ENCODE data around the gene DIPK1B.
"Not testable (repeated sequence)": the region's sequence is repeated elsewhere in the genome, so short reads cannot be mapped to it uniquely, and the experiment has no call there.

The DIPK1B gene

DNA sequence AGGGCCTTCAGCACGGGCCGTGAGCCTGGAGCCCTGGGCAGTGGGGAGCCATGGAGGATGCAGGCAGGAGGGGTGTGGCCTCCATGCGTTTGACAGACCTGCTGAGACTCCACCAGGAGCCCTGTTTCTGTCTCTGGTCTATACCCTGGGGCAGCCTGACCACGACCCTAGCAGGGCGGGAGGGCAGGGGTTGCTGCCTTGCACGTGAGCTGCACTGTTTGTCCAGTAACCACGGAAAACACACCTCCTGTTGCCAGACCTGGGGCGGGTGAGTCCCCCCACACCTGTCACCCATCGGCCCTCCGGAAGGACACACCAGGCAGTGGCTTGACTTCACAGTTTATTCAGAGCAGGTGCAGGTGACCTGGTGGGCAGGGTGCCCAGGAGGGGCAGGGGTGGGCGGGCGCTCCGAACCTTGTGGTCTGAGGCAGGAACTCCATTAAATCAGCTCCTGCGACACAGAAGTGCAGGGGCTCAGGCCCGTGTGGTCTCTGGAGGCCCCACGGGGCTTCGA is 41.7 kb downstream of the DIPK1B start:
- no peak for DNase-seq (ENCODE audit: low spot score)

DNA sequence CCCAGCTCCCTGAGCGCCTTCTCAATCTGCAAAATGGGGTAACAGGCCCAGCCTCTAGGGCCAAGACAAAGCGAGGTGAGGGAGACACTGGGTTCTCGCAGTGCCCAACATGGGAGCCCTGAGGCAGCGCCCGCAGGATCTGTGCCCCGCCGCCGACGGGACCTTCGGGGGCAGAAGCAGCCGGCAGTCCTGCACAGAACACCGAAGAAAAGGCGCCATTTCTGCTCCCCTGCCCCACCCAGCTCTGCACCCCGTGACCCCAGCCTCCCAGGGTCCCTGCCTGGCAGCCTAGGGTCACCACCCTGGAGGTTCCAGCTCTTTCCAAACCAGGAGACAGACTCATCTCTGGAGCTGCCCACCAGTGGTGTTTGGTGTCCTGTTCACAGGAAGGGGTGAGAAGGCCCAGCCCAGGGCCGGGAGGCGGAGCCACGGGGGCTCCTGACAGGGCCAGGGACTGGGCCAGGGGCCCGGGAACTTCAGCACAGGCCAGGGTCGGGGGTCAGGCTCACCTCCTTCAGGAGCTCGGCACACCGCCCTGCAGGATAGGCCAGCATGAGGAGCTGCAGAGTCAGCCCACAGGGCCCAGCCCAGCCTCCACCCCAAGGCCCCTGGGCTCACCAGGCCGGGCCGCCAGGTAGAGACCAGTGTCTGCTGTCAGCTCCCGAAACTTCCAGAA is 42.4 kb downstream of the DIPK1B start:
- DNase-seq (ENCODE audit: low spot score), result no peak

DNA sequence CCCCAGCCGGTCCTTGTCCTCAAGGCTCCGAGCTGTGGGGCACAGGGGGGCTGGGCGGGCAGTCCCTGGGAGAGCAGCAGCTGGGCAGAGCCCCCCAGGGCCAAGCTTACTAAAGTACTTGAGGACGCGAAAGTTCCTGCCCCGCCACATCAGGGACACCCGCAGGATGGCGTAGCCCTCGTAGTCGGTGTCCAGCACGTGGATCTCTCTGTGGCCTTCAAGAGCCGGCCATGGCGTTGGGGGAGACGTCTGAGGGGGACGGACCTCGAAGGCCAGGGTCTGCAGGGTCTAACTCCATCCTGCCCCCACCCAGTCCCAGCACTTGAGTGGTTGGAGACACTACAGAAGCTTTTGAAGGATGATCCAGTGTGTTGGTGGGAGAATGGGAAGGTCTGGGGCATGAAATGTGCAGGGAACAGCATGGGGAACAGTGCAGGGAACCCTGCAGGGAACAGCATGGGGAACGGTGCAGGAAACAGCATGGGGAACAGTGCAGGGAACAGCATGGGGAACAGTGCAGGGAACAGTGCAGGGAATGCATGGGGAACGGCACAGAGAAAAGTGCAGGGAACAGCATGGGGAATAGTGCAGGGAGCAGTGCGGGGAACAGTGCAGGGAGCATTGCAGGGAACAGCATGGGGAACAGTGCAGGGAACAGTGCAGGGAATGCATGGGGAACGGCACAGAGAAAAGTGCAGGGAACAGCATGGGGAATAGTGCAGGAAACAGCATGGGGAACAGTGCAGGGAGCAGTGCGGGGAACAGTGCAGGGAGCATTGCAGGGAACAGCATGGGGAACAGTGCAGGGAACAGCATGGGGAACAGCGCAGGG is 43.1 kb downstream of the DIPK1B start:
- DNase-seq (ENCODE audit: low spot score), result not testable (repeated sequence)

DNA sequence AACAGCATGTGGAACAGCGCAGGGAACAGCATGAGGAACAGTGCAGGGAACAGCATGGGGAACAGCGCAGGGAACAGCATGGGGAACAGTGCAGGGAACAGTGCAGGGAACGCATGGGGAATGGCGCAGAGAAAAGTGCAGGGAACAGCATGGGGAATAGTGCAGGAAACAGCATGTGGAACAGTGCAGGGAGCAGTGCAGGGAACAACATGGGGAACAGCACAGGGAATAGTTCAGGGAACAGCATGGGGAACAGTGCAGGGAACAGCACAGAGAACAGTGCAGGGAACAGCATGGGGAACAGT is 43.7 kb downstream of the DIPK1B start:
- DNase-seq (ENCODE audit: low spot score), result no peak

DNA sequence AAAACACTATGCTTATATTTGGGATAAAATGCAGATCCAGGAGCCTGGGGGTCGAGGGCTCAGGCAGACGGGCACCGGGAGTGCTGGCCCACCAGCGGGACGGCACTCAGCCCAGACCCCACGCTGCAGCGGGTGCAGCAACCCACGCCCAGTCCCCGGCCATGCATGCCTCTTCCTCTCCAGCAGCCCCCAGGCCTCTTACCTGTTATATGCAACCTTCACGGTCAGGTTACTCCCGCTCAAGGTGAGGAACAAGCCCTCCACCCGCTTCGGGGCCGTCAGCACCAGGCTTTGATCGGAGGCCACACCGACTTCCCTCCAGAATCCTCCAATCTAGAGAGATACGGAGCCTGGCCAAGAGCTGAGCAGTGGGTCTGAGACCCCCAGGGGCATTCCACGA is 44.5 kb downstream of the DIPK1B start:
- no peak for DNase-seq (ENCODE audit: low spot score)

DNA sequence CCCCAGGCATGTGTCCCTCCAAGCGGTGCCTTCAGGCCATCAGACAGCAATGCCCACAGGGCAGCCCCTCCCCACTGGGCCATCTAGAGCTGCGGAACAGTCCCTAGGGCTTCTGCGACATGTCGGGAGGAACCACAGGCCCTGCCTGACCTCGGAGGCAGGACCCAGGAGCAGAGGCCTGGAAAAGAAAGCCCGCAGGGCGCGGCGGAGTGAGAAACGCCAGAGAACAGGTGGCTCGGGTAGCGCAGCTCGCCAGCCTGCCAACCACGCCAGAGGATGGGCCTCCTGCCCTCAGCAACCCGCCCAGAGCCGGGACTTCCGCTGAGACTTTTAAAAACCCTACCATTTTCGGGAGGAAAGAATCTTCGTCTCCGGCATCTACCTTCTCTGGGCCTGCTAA is 45.0 kb downstream of the DIPK1B start:
- no peak for DNase-seq (ENCODE audit: low spot score)

DNA sequence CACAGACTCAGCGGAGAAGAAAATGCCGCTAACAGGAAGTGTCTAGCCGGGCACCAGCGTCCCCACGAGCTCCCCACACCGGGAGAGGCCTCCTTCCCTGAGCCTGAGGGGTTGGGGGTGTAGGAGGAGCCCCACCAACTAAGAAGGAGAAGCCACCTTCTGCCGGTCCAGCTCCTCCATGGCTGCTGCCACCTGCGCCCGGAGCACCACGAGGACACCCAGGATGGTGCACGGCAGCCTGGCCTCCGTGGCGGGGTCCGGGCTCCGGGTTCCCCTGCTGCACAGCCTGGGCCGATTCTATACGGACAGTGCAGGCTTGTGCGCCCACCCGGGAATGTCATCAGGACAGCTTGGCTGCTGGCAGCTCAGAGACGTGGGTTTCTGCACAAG is 45.4 kb downstream of the DIPK1B start:
- DNase-seq (ENCODE audit: low spot score), result no peak

DNA sequence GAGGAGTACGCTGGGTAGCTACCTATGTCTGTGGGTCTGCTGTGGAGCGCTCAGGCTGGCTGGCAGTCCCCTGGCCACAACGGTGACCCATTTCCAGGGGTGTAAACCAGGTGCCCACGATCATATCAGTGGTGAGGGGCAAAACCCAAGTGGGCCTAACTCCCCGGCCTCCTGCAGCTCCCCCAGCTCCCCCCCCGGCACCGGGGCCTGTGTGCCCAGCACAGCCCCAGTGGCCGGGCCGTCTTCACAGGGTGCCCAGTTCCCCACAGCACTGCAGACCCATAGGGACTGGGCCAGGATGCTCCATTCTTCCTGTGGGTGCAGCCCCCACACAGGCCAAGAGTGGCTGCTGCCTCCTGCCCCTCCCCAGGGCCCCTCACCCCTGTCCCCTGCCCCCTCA is 46.6 kb downstream of the DIPK1B start:
- DNase-seq (ENCODE audit: low spot score), result no peak

DNA sequence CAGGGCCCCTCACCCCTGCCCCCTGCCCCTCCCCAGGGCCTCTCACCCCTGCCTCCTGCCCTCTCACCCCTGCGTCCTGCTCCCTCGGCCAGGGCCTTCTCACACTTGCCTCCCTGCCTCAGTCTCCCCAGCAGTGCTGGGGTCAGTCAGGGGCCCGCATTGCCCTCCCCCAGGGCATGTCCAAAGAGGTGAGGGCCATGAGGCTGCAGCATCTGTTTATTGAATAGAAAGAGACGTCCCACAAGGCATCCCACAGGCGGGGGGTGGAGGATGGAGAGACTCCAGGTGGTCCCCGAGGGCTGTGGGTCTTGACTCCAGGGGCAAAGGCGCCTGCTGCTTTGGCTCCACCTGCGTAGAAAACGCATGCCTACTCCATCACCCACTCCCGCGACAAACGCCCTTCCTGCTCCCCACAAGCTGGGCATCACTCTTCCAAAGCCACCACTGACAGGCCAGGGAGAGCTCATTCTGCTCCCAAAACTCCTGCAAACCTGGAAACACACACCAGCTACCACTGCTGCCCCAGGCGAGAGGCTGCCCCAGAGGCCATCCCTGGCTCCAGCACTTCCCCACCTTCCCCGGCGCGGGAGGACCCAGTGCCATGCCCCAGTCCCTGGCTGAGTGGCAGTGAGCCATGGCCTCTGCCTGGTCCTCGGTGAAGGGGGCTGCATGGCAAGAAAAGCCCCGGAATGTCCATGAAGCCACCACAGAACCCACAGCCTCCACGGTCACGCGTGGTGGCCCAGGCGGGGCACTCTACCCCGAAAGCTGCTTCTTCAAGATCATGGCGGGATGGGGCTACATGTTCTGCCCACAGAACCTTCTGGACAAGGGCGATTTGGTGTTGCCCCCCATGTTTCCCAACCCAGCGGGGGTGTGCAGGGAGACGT is 47.3 kb downstream of the DIPK1B start:
- DNase-seq (ENCODE audit: low spot score), result no peak

DNA sequence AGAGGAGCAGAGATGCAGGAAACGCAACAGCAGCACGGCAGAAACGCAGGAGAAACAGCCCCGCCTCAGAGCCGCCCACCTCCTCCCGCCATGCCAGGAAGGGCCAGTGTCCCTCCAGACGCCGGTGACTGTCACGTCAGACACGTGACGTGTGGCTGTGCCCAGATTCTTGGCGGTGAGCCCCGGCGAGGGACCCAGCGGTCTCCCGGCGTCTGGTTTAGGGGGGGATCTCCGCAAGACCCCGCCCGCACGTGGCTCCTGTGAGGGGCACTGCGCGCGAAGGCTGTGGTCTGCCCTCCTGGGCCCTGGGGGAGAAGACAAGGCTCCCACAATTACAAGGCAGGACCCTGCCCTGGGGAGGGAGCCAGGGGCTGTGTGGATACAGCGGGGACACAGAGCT is 48.1 kb downstream of the DIPK1B start:
- DNase-seq (ENCODE audit: low spot score), result no peak

DNA sequence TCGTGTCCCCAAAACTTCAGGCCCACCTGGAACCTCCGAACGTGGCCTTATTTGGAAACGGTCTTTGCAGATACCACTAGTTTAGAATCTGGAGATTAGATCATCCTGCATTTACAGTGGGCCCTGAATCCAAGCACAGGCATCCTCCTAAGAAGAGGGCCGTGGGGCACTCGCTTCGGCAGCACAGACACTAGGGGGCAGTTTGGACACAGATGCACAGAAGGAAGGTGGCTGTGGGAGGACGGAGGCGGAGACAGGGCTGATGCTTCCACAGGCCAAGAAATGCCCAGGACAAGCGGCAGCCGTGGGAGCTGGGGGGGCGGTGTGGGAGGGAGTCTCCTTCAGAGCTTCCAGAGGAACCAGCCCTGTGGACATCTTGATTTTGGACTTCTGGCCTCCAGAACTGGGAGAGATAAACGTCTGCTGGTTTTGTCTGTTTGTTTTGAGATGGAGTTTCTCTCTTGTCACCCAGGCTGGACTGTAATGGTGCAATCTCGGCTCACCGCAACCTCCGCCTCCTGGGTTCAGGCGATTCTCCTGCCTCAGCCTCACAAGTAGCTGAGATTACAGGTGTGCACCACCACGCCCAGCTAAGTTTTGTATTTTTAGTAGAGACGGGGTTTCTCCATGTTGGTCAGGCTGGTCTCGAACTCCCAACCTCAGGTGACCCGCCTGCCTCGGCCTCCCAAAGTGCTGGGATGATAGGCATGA is 48.6 kb downstream of the DIPK1B start:
- not testable (repeated sequence) for DNase-seq (ENCODE audit: low spot score)

DNA sequence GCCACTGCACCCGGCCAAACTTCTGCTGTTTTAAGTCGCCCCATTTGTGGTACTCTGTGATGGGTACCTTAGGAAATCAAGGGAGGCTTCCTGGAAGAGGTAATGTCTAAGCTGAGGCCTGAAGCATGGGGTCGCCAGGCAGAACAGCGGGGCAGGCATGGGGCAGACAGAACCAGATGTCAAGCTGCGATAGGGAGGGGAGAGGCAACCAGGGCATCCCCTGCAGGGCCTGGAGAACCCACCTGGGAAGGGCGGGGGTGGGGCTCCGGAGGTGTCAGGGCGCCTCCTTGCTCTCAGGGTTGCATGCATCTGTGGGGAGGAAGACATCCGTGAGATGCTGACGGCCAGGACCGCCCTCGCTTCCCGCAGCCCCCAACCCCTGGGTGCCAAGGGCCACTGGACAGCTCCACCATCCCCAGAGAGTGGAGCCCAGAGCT is 49.2 kb downstream of the DIPK1B start:
- DNase-seq (ENCODE audit: low spot score), result no peak

DNA sequence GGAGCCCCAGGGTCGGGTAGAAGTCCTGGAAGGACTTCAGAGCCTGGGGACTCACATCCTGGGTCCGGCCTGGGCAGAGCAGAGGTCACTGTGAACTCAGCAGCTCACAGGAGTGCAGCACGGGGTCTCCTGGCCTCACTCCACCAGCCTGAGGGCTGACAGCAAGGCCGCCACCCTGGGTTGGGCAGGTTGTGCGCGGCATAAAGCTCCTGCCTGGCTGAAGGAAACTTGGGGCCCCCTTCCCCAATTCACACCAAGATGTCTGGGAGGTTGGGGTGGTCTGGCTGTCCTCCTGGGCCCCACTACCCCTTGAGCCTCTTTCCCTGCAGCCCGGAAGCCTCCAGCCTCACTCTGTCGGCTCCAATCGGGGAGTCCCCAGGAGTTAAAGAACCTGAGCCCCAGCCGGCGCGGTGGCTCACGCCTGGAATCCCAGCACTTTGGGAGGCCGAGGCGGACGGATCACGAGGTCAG is 49.9 kb downstream of the DIPK1B start:
- DNase-seq (ENCODE audit: low spot score), result no peak

DNA sequence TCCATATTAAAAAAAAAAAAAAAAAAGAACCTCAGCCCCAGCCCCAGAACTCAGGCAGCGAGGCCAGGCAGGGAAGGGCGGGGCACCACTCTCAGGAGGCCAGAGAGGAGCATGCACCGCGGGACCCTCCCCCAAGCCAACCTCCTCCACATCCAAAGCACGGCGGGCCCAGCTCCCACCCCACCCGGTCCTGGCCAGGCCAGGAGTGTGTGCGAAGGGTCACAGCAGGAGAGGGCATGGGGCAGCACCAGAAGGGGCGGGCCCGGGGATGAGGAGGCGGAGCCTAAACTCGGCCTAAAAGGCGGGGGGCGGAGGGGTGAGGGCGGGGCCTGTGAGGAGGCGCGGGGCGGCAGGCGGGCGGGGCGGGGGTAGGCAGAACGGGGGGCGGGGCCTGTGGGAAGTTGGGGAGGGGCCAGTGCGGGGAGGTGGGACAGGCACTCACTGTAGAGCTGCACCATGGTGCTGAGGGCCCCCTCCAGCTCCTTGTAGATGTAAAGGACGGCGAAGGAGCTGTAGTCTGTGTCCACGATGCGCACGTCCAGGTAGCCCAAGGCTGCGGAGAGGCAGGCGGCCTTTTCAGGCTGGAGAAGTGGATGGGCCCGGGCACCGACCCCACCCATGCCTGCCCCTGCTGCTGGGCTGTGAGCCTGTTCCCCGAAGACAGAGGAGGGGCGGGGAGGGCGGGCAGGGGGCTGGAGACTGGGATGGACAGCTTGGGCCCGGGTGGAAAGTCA is 50.7 kb downstream of the DIPK1B start:
- DNase-seq (ENCODE audit: low spot score), result peak; percentile 15

DNA sequence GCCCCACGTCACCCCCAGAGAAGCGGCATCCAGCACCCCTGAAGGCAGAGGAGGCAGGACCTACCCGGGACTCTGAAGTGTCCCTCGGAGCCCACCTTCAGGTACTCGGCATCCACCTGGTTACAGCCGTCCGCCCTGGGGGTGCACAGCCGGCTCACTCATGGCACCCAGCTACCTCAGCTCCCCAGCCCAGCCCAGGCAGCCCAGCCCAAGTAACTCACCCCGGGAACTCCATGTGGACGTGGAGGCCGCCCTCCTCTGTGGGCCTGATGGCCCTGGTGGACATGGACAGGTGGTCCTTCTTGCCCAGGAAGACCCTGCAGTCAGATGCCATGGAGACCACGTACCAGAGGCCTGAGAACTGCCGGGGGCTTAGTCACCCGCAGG is 51.3 kb downstream of the DIPK1B start:
- DNase-seq (ENCODE audit: low spot score), result no peak

DNA sequence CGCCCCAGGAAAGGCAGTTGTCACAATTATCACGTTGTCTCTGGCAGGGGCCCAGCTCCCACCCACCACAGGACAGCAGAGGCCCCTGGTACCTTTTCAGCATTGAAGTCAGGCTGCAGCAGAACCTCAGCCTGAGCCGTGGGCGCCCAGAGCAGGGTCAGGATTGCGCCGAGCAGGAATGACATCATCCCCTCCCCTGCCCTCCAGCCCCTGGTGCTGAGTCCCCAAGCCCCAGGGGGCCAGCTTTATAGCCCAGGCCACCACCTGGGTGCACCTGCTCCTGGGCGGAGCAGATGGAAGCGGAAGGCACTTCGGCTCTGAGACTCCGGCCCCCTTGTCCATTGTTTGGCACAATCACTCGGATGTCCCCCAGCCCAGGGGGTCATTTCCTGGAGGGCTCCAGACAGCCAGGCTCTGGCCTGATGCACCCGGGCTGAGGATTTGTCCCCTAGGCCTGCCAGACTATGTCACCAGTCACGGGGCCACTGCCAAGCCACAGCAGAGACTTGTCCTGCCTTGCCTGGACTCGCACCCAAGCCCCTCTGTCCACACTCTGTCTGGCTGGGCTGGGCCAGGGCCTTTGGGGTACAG is 52.0 kb downstream of the DIPK1B start, which contains the start of gene LCN15:
Gene LCN15, minus strand, starts transcription at position 218 of the 591 bp plus-strand sequence. Its CDS starts 30 bp downstream, at position 188.
- DNase-seq (ENCODE audit: low spot score), result no peak

DNA sequence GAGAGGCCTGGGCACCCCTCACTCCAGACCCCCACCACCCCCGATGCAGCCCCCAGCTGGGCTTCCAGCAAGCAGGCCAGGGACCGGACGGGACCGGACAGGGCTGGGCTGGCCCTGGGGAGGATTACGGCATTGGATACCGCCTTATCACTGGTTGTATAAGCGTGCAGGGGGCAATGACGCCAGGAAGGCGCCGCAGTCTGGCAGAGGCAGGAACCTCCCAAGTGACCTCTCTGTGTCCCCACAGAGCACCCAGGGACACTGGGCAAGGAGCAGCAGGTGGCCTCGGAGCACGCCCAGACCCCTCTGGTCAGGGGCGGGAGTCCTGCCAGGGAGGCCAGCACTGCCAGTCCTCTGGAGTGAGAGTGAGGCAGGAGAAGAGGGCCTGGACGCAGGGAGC is 52.7 kb downstream of the DIPK1B start:
- no peak for DNase-seq (ENCODE audit: low spot score)

DNA sequence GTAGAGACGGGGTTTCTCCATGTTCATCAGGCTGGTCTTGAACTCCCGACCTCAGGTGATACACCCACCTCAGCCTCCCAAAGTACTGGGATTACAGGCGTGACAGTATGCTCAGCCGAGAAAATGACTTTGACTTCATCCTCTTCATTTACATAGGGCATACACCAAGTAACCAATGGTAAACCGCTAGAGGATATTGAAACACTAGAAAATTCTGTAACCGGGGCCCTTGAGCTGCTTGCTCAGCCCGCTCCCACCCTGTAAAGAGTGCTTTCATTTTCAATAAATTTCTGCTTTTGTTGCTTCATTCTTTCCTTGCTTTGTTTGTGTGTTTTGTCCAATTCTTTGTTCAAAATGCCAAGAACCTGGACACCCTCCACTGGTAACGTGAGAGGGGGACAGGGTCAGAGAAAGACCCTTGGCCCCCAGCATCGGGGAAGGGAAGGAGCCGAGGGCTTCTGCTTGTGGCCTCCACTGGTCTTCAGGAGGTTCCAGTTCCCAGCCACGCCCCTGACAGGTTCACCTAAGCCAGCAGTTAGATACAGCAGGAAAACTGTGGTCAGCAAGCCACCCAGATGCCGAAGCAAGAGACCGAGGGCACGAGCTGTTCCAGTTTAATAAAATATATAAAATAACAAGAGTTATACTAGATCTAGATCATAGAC is 53.5 kb downstream of the DIPK1B start:
- not testable (repeated sequence) for DNase-seq (ENCODE audit: low spot score)

DNA sequence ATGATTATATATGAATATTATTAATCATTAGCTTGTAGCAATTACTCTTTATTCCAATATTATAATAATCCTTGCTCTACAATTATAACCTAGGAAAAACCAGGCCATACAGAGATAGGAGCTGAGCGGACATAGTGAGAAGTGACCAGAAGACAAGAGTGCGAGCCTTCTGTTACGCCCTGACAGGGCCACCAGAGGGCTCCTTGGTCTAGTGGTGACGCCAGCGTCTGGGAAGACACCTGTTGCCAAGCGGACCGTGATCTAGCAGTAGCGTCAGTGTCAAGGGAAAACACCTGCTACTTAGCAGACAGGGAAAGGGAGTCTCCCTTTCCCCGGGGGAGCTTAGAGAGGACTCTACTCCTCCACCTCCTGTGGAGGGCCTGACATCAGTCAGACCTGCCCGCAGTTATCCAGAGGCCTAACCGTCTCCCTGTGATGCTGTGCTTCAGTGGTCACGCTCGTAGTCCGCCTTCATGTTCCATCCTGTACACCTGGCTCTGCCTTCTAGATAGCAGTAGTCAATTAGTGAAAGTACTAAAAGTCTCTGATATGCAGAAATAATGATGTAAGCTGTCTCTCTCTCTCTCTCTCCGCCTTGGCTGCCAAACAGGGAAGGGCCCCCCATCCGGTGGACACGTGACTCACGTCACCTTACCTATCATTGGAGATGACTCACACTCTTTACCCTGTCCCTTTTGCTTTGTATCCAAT is 54.2 kb downstream of the DIPK1B start:
- peak; percentile 54 for DNase-seq (ENCODE audit: low spot score)

Measured in CD4-positive, alpha-beta T cell treated with Interleukin-15 for 4 hours (primary cell).